ENCODE measurements around the gene MYPN. TPM values are rescaled to one million over a fixed set of nuclear protein-coding genes. Genes with fewer than 3 reads are reported as not detected.

MYPN gene
- total RNA-seq, 2 experiments from 2014 or later, result not detected

- ChIA-PET POLR2A (no interaction called here), CTCF (no interaction called here)
- no peaks in the 10 kb centered on the region for H3K36me3 Mint-ChIP-seq (ENCODE audit: low read depth)
- no peak for TF ChIP-seq CTCF (IDR thresholded peaks at IDR 0.05)
- Histone ChIP-seq H3K36me3 (ENCODE audit: insufficient read depth, low read length) (no peaks in the 10 kb centered on the region), H3K9me3 (ENCODE audit: control insufficient read depth in 1 of 2, insufficient read depth in 1 of 2, low read length in 2 of 2) (no peaks in the 10 kb centered on the region), H3K4me3 (ENCODE audit: low read length) (no peak overlapping the region), H3K27me3 (ENCODE audit: control insufficient read depth in 1 of 2, insufficient read depth in 2 of 2, low read length in 2 of 2) (no peaks in the 10 kb centered on the region), H3K4me1 (ENCODE audit: insufficient read depth, low read length) (no peaks in the 10 kb centered on the region), H3K27ac (ENCODE audit: low read depth in 1 of 2, low read length in 2 of 2) (no peak overlapping the region)
- peaks cover 17% of the 10 kb centered on the region for H3K27me3 Mint-ChIP-seq
- no peaks in the 10 kb centered on the region for H3K4me1 Mint-ChIP-seq (ENCODE audit: low read depth)
- DNase-seq (no peak), ATAC-seq (ENCODE audit: poor library complexity) (no peak)
- intact Hi-C loops (cut with DNase I, micrococcal nuclease), result no loop called here
- H3K9me3 Mint-ChIP-seq, result no peaks in the 10 kb centered on the region
- H3K27ac Mint-ChIP-seq, result no peak overlapping the region
- H3K4me3 Mint-ChIP-seq, result no peak overlapping the region
Observed at GRCh38 chr10:68111584-68111983, 2.3 kb downstream of the MYPN start.

- H3K27ac ChIP-seq (ENCODE audit: low read depth in 1 of 2, low read length in 2 of 2), result no peak overlapping the region
- no peaks in the 10 kb centered on the region for H3K4me1 ChIP-seq (ENCODE audit: insufficient read depth, low read length)
- H3K4me1 Mint-ChIP-seq (ENCODE audit: low read depth), result no peaks in the 10 kb centered on the region
- no peaks in the 10 kb centered on the region for H3K9me3 ChIP-seq (ENCODE audit: control insufficient read depth in 1 of 2, insufficient read depth in 1 of 2, low read length in 2 of 2)
- ATAC-seq (ENCODE audit: poor library complexity), result no peak
- CTCF ChIA-PET, result no interaction called here
- H3K27ac Mint-ChIP-seq, result no peak overlapping the region
- peaks cover 17% of the 10 kb centered on the region for H3K27me3 Mint-ChIP-seq
- H3K4me3 Mint-ChIP-seq, result no peak overlapping the region
- DNase-seq, result no peak
- no peaks in the 10 kb centered on the region for H3K27me3 ChIP-seq (ENCODE audit: control insufficient read depth in 1 of 2, insufficient read depth in 2 of 2, low read length in 2 of 2)
- no peaks in the 10 kb centered on the region for H3K36me3 ChIP-seq (ENCODE audit: insufficient read depth, low read length)
- POLR2A ChIA-PET, result interaction anchor here (0.6 kb wide), 1 partner anchor 436 kb away, joined by 3 read pairs; no protein-coding TSS in a partner anchor
- TF ChIP-seq CTCF (IDR thresholded peaks at IDR 0.05), result no peak
- H3K4me3 ChIP-seq (ENCODE audit: low read length), result no peak overlapping the region
- H3K9me3 Mint-ChIP-seq, result no peaks in the 10 kb centered on the region
- no peaks in the 10 kb centered on the region for H3K36me3 Mint-ChIP-seq (ENCODE audit: low read depth)
- intact Hi-C loops (cut with DNase I, micrococcal nuclease), result no loop called here
Observed at GRCh38 chr10:68112837-68113236, 3.5 kb downstream of the MYPN start.

GRCh38 chr10:68118657-68119056 is 9.4 kb downstream of the MYPN start:
- no peaks in the 10 kb centered on the region for H3K36me3 ChIP-seq (ENCODE audit: insufficient read depth, low read length)
- POLR2A ChIA-PET, result interaction anchor here (0.6 kb wide), 1 partner anchor 145 kb away, joined by 3 read pairs; no protein-coding TSS in a partner anchor

More at GRCh38 chr10:68118657-68119056, 9.4 kb downstream of the MYPN start:
- Mint-ChIP-seq H3K36me3 (ENCODE audit: low read depth) (no peaks in the 10 kb centered on the region), H3K4me3 (no peak overlapping the region), H3K4me1 (ENCODE audit: low read depth) (no peaks in the 10 kb centered on the region), H3K9me3 (no peaks in the 10 kb centered on the region), H3K27me3 (peaks cover 17% of the 10 kb centered on the region), H3K27ac (no peak overlapping the region)
- CTCF ChIA-PET, result no interaction called here
- Histone ChIP-seq H3K27ac (ENCODE audit: low read depth in 1 of 2, low read length in 2 of 2) (no peak overlapping the region), H3K27me3 (ENCODE audit: control insufficient read depth in 1 of 2, insufficient read depth in 2 of 2, low read length in 2 of 2) (no peaks in the 10 kb centered on the region), H3K4me1 (ENCODE audit: insufficient read depth, low read length) (no peaks in the 10 kb centered on the region), H3K9me3 (ENCODE audit: control insufficient read depth in 1 of 2, insufficient read depth in 1 of 2, low read length in 2 of 2) (no peaks in the 10 kb centered on the region), H3K4me3 (ENCODE audit: low read length) (no peak overlapping the region)
- ATAC-seq (ENCODE audit: poor library complexity), result no peak
- intact Hi-C loops (cut with DNase I, micrococcal nuclease), result no loop called here
- no peak for DNase-seq
- TF ChIP-seq CTCF (IDR thresholded peaks at IDR 0.05), result no peak

All from CD4-positive, alpha-beta T cell (primary cell).